Measurements from ENCODE around the gene WDR59.

Gene WDR59

GRCh38 chr16:74841904-74842303 is 143.0 kb downstream of the WDR59 start:
- no peaks in the 10 kb centered on the region for H3K9me2 ChIP-seq (replicated peaks; ENCODE audit: low read depth, low read length)
- peaks cover 6% of the 10 kb centered on the region for H3K4me1 ChIP-seq (ENCODE audit: insufficient read depth, low read length, poor library complexity, severe bottlenecking)
- no peaks in the 10 kb centered on the region for H3K79me2 ChIP-seq (ENCODE audit: insufficient read depth, low read length)
- H3K27me3 ChIP-seq (ENCODE audit: insufficient read depth, low read length, poor library complexity, severe bottlenecking), result no peaks in the 10 kb centered on the region
- no peaks in the 10 kb centered on the region for H3K9me3 ChIP-seq (ENCODE audit: insufficient read depth, low read depth, low read length)
- peak overlapping the region; percentile 47 for H3K4me2 ChIP-seq (ENCODE audit: low read depth, low read length, poor library complexity, severe bottlenecking)
- peak overlapping the region; percentile 4 for H3K4me3 ChIP-seq (ENCODE audit: low read length, poor library complexity, severe bottlenecking)
- H3K9ac ChIP-seq (ENCODE audit: low read depth, low read length, poor library complexity, severe bottlenecking), result peak overlapping the region; percentile 30
- H2AFZ ChIP-seq (ENCODE audit: low read length), result 0 out of 2 replicates have a peak overlapping the region, but pooled peaks have one; percentile 9
- no peaks in the 10 kb centered on the region for H3K36me3 ChIP-seq (ENCODE audit: insufficient read depth, low read length)
- TF ChIP-seq EZH2phosphoT487 (IDR thresholded peaks at IDR 0.05; ENCODE audit: borderline replicate concordance), result no peak
- no peak for TF ChIP-seq CTCF (conservative IDR thresholded peaks at IDR 0.05; ENCODE audit: low read length)
- H3F3A ChIP-seq (ENCODE audit: low read depth), result no peaks in the 10 kb centered on the region
- no peaks in the 10 kb centered on the region for H4K20me1 ChIP-seq (ENCODE audit: insufficient read depth, low read length, poor library complexity, severe bottlenecking)

- Histone ChIP-seq H3K4me3 (ENCODE audit: low read length, poor library complexity, severe bottlenecking) (no peak overlapping the region), H3K4me1 (ENCODE audit: insufficient read depth, low read length, poor library complexity, severe bottlenecking) (peaks cover 6% of the 10 kb centered on the region), H4K20me1 (ENCODE audit: insufficient read depth, low read length, poor library complexity, severe bottlenecking) (no peaks in the 10 kb centered on the region), H3K4me2 (ENCODE audit: low read depth, low read length, poor library complexity, severe bottlenecking) (no peak overlapping the region), H3K27me3 (ENCODE audit: insufficient read depth, low read length, poor library complexity, severe bottlenecking) (no peaks in the 10 kb centered on the region), H3K36me3 (ENCODE audit: insufficient read depth, low read length) (no peaks in the 10 kb centered on the region), H3K9me3 (ENCODE audit: insufficient read depth, low read depth, low read length) (no peaks in the 10 kb centered on the region), H3F3A (ENCODE audit: low read depth) (no peaks in the 10 kb centered on the region), H3K9me2 (replicated peaks; ENCODE audit: low read depth, low read length) (no peaks in the 10 kb centered on the region), H3K79me2 (ENCODE audit: insufficient read depth, low read length) (no peaks in the 10 kb centered on the region), H3K9ac (ENCODE audit: low read depth, low read length, poor library complexity, severe bottlenecking) (no peak overlapping the region), H2AFZ (ENCODE audit: low read length) (no peak overlapping the region)
- no peak for TF ChIP-seq CTCF (conservative IDR thresholded peaks at IDR 0.05; ENCODE audit: low read length)
- no peak for TF ChIP-seq EZH2phosphoT487 (IDR thresholded peaks at IDR 0.05; ENCODE audit: borderline replicate concordance)
Observed at GRCh38 chr16:74841469-74841868, 143.5 kb downstream of the WDR59 start.

- H3F3A ChIP-seq (ENCODE audit: low read depth), result no peaks in the 10 kb centered on the region
- no peak overlapping the region for H2AFZ ChIP-seq (ENCODE audit: low read length)
- no peak overlapping the region for H3K4me3 ChIP-seq (ENCODE audit: low read length, poor library complexity, severe bottlenecking)
- H4K20me1 ChIP-seq (ENCODE audit: insufficient read depth, low read length, poor library complexity, severe bottlenecking), result no peaks in the 10 kb centered on the region
- TF ChIP-seq CTCF (conservative IDR thresholded peaks at IDR 0.05; ENCODE audit: low read length) (no peak), EZH2phosphoT487 (IDR thresholded peaks at IDR 0.05; ENCODE audit: borderline replicate concordance) (no peak)
- no peaks in the 10 kb centered on the region for H3K27me3 ChIP-seq (ENCODE audit: insufficient read depth, low read length, poor library complexity, severe bottlenecking)
- no peaks in the 10 kb centered on the region for H3K9me2 ChIP-seq (replicated peaks; ENCODE audit: low read depth, low read length)
- H3K4me2 ChIP-seq (ENCODE audit: low read depth, low read length, poor library complexity, severe bottlenecking), result no peak overlapping the region
- no peaks in the 10 kb centered on the region for H3K36me3 ChIP-seq (ENCODE audit: insufficient read depth, low read length)
- H3K9ac ChIP-seq (ENCODE audit: low read depth, low read length, poor library complexity, severe bottlenecking), result no peak overlapping the region
- no peaks in the 10 kb centered on the region for H3K9me3 ChIP-seq (ENCODE audit: insufficient read depth, low read depth, low read length)
- H3K4me1 ChIP-seq (ENCODE audit: insufficient read depth, low read length, poor library complexity, severe bottlenecking), result peaks cover 4% of the 10 kb centered on the region
- H3K79me2 ChIP-seq (ENCODE audit: insufficient read depth, low read length), result no peaks in the 10 kb centered on the region
Observed at GRCh38 chr16:74837056-74837455, 147.9 kb downstream of the WDR59 start.

All from Loucy (cell line).